SJCRH30 (cell line): ENCODE data around the gene CRACR2B. TPM values are rescaled to one million over a fixed set of nuclear protein-coding genes. Genes with fewer than 3 reads are reported as not detected.

Experiments
- DNase-seq, 2 experiments: peaks; one replicate each; pipeline ENCODE4 v3.0.0-alpha.2; 2015 to 2020
- H3K27ac ChIP-seq: fragments of 250-450 bp; sonication (Bioruptor Pico); 2 replicates; pipeline ENCODE4 v1.5.1; 2020; ENCODE audit warnings: mild to moderate bottlenecking, moderate library complexity
- H3K27me3 ChIP-seq: fragments of 250-450 bp; sonication (Bioruptor Pico); 2 replicates; pipeline ENCODE4 v1.5.1; 2020; ENCODE audit warnings: mild to moderate bottlenecking, moderate library complexity
- H3K36me3 ChIP-seq: fragments of 250-450 bp; sonication (Bioruptor Pico); 2 replicates; pipeline ENCODE4 v1.5.1; 2020; ENCODE audit warnings: mild to moderate bottlenecking, moderate library complexity
- H3K4me1 ChIP-seq: fragments of 250-450 bp; sonication (Bioruptor Pico); 2 replicates; pipeline ENCODE4 v1.5.1; 2020; ENCODE audit warnings: mild to moderate bottlenecking, moderate library complexity
- H3K4me3 ChIP-seq: fragments of 250-450 bp; sonication (Bioruptor Pico); 2 replicates; pipeline ENCODE4 v1.5.1; 2020; ENCODE audit warnings: mild to moderate bottlenecking, moderate library complexity
- H3K9me3 ChIP-seq: fragments of 250-450 bp; sonication (Bioruptor Pico); replicated peaks from 2 replicates; pipeline ENCODE4 v1.5.1; 2020; ENCODE audit warnings: mild to moderate bottlenecking, moderate library complexity
- total RNA-seq: library from RNA; depleted of rRNA; stranded (reverse); fragments of >200 nt; shearing (Covaris generic); gene quantifications from 2 replicates; pipeline ENCODE4 v1.2.3, GENCODE V29; 2014

The CRACR2B gene
- total RNA-seq, 1 experiment from 2014 or later, result 1.9 TPM

GRCh38 chr11:800473-800872 is 27.2 kb upstream of the CRACR2B start:
- H3K4me1 ChIP-seq, result peaks cover 26% of the 10 kb centered on the region
- H3K27ac ChIP-seq, result no peak overlapping the region
- no peak overlapping the region for H3K4me3 ChIP-seq
- peaks cover 6% of the 10 kb centered on the region; the same call in 1 of the 2 replicates for H3K36me3 ChIP-seq
- no peaks in the 10 kb centered on the region for H3K9me3 ChIP-seq
- DNase-seq, result no peak
- no peaks in the 10 kb centered on the region for H3K27me3 ChIP-seq

GRCh38 chr11:801097-801780 is 26.5 kb upstream of the CRACR2B start:
- Histone ChIP-seq H3K4me3 (no peak overlapping the region), H3K4me1 (peaks cover 21% of the 10 kb centered on the region), H3K27ac (no peak overlapping the region), H3K9me3 (no peaks in the 10 kb centered on the region), H3K36me3 (peaks cover 6% of the 10 kb centered on the region; the same call in 1 of the 2 replicates), H3K27me3 (no peaks in the 10 kb centered on the region)
- no peak for DNase-seq

GRCh38 chr11:802018-802617 is 25.6 kb upstream of the CRACR2B start:
- no peak overlapping the region for H3K4me3 ChIP-seq
- H3K27ac ChIP-seq, result no peak overlapping the region
- DNase-seq, result no peak
- no peaks in the 10 kb centered on the region for H3K27me3 ChIP-seq
- H3K4me1 ChIP-seq, result peaks cover 14% of the 10 kb centered on the region
- H3K9me3 ChIP-seq, result no peaks in the 10 kb centered on the region
- peaks cover 6% of the 10 kb centered on the region; the same call in 1 of the 2 replicates for H3K36me3 ChIP-seq

- no peak overlapping the region for H3K4me3 ChIP-seq
- peak; percentile 68 to 79 for DNase-seq
- no peak overlapping the region for H3K27ac ChIP-seq
- no peaks in the 10 kb centered on the region for H3K27me3 ChIP-seq
- H3K9me3 ChIP-seq, result no peaks in the 10 kb centered on the region
- H3K36me3 ChIP-seq, result peaks cover 6% of the 10 kb centered on the region; the same call in 1 of the 2 replicates
- H3K4me1 ChIP-seq, result peaks cover 14% of the 10 kb centered on the region
Observed at GRCh38 chr11:802693-803466, 24.8 kb upstream of the CRACR2B start.

DNA sequence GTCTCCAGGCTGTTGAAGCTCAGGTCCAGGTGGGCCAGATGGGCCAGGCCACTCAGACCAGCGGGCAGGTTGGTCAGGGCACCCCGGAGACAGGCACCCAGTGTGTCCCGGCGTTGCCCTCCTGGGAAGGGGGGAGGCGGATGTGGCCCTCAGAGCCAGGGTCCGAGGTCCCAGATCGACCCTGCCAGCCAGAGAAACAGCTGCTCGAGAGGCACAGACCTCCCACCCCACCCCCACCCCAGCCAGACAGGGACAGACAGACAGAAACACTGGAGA is 24.3 kb upstream of the CRACR2B start:
- Histone ChIP-seq H3K36me3 (peaks cover 6% of the 10 kb centered on the region; the same call in 1 of the 2 replicates), H3K27ac (no peak overlapping the region), H3K4me1 (peaks cover 14% of the 10 kb centered on the region), H3K27me3 (no peaks in the 10 kb centered on the region), H3K4me3 (peak overlapping the region; percentile 61; the same call in 1 of the 2 replicates), H3K9me3 (no peaks in the 10 kb centered on the region)
- DNase-seq, result no peak

DNA sequence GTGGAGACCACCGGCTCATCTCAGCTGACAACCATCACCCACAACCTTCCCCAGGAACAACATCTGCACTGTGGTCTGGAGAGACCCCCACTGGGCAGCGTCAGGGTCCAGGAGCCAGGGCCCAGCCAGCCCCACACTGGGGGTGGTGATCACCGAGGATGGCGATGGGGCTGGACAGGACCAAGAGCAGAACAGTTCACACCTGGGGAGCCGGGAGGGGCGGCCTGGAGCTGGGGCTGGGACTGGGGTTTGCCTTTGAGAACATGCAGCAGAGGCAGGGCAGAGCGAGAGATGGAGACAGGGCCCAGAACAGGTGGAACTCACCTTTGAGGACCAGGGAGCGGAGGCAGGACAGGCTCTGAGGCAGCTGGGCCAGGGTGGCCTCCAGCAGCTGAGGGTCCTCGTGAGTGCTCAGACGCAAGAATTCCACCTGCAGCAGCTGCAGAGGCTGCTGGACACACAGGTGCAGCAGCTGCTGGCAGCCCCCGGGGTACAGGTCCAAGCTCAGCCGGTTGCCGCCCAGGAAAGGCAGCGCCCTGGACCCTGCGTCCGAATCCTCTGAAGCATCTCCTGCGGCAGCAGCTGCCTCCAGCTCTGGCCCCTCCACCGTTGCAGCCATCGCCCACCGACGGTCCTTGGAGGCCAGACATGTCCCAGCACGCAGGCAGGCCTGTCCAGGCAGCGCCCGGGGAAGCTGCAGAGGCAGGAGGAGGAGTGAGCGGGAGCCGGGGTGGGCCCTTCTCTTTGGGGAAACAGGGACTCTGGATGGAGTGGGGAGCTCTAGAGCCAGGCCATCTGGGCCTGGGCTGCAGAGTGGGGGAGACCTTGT is 23.7 kb upstream of the CRACR2B start:
- Histone ChIP-seq H3K27ac (peak overlapping the region; percentile 40; the same call in 1 of the 2 replicates), H3K36me3 (peaks cover 6% of the 10 kb centered on the region; the same call in 1 of the 2 replicates), H3K27me3 (no peaks in the 10 kb centered on the region), H3K4me1 (peaks cover 14% of the 10 kb centered on the region), H3K4me3 (peak overlapping the region; percentile 61), H3K9me3 (no peaks in the 10 kb centered on the region)
- peak; percentile 85 to 90 for DNase-seq

GRCh38 chr11:804599-804964 is 23.1 kb upstream of the CRACR2B start:
- H3K36me3 ChIP-seq, result peaks cover 6% of the 10 kb centered on the region; the same call in 1 of the 2 replicates
- H3K4me1 ChIP-seq, result peaks cover 14% of the 10 kb centered on the region
- no peak for DNase-seq
- H3K27ac ChIP-seq, result peak overlapping the region; percentile 40; the same call in 1 of the 2 replicates
- peak overlapping the region; percentile 61 for H3K4me3 ChIP-seq
- H3K9me3 ChIP-seq, result no peaks in the 10 kb centered on the region
- no peaks in the 10 kb centered on the region for H3K27me3 ChIP-seq

DNA sequence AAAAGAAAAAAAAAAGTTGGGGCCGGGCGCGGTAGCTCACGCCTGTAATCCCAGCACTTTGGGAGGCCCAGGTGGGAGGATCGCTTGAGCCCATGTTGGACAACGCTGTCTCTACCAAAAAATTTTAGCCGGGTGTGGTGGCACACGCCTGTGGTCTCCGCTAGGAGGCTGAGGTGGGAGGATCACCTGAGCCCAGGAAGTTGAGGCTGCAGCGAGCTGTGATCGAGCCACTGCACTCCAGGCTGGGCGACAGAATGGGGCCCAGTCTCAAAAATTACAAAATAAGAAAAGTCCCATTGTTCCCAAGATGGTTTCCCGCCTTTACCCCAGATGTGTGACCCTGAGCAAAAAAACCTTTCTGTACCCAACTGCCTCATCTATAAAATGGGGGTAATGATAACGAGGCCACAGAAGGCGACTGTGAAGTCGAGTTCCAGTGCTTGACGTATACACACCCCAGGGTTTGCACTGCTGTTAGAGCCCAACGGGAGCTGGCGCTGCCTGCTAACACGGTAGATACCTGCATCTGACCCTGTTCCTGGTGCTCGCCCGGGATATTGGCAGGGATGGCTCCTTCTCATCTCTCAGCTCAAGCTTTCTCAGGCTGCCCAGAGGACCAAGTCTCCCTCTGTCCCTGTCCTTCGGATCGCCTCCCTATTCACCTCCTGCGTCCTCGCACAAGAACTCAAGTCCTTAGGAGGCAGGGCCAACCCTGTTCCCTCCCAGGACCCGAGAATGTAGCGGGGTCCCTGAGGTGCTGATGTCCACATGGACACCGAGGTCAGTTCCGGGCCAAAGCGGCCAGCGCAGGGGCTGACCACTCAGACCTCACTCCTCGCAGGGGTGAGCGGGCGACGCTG is 19.1 kb upstream of the CRACR2B start:
- peak in 1 of 2 experiments; percentile 2 for DNase-seq
- Histone ChIP-seq H3K36me3 (peaks cover 33% of the 10 kb centered on the region), H3K27ac (peak overlapping the region; percentile 97), H3K27me3 (no peaks in the 10 kb centered on the region), H3K9me3 (no peaks in the 10 kb centered on the region), H3K4me1 (peaks cover 13% of the 10 kb centered on the region; the same call in 1 of the 2 replicates), H3K4me3 (peak overlapping the region; percentile 81)

- H3K4me1 ChIP-seq, result peaks cover 10% of the 10 kb centered on the region; the same call in 1 of the 2 replicates
- peak within 1 kb of the TSS; percentile 97 for H3K27ac ChIP-seq
- H3K9me3 ChIP-seq, result no peaks in the 10 kb centered on the region
- H3K27me3 ChIP-seq, result no peaks in the 10 kb centered on the region
- peak within 1 kb of the TSS; percentile 81 for H3K4me3 ChIP-seq
- DNase-seq, result peak; percentile 97 to 98
- peaks cover 38% of the 10 kb centered on the region for H3K36me3 ChIP-seq
Observed at GRCh38 chr11:809287-810039, 18.3 kb upstream of the CRACR2B start, which contains the start of gene RPLP2. RPLP2 (plus strand) TSS chr11:809967; CDS start chr11:810235, 268 bp downstream.

DNA sequence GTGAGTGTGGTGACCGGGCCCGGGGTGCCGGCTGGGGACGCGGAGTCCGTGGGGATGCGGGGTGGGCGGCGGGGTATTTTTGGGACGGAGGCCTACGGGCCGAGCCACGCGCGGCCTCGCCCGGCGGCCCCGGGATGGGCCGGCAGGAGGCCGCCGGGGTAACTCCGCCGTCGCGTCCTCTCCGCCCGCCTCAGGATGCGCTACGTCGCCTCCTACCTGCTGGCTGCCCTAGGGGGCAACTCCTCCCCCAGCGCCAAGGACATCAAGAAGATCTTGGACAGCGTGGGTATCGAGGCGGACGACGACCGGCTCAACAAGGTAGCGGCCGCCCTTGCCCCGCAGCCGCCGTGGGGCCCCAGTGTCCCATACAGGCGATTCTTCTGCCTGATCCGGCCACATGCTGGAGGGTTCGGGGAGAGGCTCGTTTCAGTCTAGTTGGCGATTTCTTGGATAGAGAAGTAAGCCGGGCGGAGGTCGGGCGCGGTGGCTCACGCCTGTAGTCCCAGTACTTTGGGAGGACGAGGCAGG is 17.6 kb upstream of the CRACR2B start:
- H3K27ac ChIP-seq, result peak overlapping the region; percentile 97
- no peak for DNase-seq
- no peaks in the 10 kb centered on the region for H3K9me3 ChIP-seq
- H3K27me3 ChIP-seq, result no peaks in the 10 kb centered on the region
- peaks cover 41% of the 10 kb centered on the region for H3K36me3 ChIP-seq
- H3K4me1 ChIP-seq, result peaks cover 10% of the 10 kb centered on the region; the same call in 1 of the 2 replicates
- peak overlapping the region; percentile 81 for H3K4me3 ChIP-seq

DNA sequence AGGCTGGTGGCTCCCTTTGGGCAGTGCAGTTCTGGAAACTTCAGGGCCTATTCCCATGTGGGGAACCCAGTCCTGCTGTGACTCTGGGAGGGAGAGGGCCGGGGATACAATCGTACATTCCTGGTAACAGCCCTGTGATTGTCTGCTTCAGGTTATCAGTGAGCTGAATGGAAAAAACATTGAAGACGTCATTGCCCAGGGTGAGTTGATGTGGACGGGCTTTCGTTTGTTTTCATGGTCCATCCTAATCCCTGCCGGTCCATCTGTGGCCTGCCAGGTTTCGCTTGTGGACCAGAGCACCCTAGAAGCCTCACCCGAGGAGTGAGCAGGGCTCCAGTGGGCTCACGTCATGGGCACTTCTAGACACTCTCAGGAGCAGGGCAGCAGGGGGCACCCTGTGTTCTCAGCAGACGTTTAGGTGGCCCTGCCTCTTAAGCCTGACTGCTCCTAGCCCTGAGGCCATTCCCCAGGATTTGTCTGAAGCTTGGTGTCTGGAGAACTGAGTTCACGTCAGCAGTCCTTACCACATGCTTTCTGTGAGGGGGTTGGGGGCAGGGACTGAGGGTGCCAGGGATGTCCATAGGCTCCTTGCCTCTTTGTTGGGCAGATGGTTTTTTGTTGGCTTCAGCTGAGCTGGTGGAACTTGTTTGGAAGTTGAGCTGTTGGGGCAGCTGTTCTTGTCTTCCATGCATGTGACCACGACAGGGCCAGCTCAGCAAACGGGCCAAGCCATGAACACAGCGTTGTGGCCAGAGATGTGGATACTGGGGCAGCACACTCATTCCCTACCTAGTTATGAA is 16.1 kb upstream of the CRACR2B start:
- H3K27ac ChIP-seq, result no peak overlapping the region
- no peaks in the 10 kb centered on the region for H3K27me3 ChIP-seq
- H3K36me3 ChIP-seq, result peaks cover 42% of the 10 kb centered on the region
- H3K4me1 ChIP-seq, result peaks cover 10% of the 10 kb centered on the region; the same call in 1 of the 2 replicates
- H3K9me3 ChIP-seq, result no peaks in the 10 kb centered on the region
- DNase-seq, result no peak
- no peak overlapping the region for H3K4me3 ChIP-seq

DNA sequence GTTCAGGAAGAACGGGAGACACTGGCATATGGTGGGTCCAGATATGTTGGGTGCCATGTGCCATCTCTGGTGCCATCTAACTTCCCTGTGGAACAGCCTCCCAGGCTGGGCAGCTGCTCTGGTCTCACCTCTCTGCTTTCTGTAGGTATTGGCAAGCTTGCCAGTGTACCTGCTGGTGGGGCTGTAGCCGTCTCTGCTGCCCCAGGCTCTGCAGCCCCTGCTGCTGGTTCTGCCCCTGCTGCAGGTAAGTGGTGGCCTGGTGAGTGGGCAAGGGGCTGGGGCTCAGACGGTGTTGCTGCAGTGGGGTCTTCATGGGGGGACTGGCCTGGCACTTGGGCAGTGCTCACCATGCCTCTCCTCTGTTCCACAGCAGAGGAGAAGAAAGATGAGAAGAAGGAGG is 15.3 kb upstream of the CRACR2B start:
- no peaks in the 10 kb centered on the region for H3K27me3 ChIP-seq
- no peaks in the 10 kb centered on the region for H3K9me3 ChIP-seq
- no peak overlapping the region for H3K4me3 ChIP-seq
- no peak overlapping the region for H3K27ac ChIP-seq
- H3K36me3 ChIP-seq, result peaks cover 42% of the 10 kb centered on the region
- peaks cover 10% of the 10 kb centered on the region; the same call in 1 of the 2 replicates for H3K4me1 ChIP-seq
- DNase-seq, result no peak
